Immature natural killer cell (primary cell): ENCODE results near the gene PARVG. TPM values are rescaled to one million over a fixed set of nuclear protein-coding genes. Genes with fewer than 3 reads are reported as not detected.
A peak's percentile ranks its signal among the peaks of the same experiment; 100 is the strongest.

ENCODE experiments used
- DNase-seq, 3 donors: peaks; one replicate each; pipeline ENCODE4 v3.0.0; 2022; ENCODE audit warnings: mixed read lengths in 1 of 3
- H3K27ac Mint-ChIP-seq, 6 donors: one replicate each; pipeline ENCODE4 v1.8.0; 2020; ENCODE audit warnings: mixed read lengths in 6 of 6, mild to moderate bottlenecking in 5 of 6, inconsistent platforms in 4 of 6, moderate library complexity in 3 of 6
- H3K27me3 Mint-ChIP-seq, 3 donors: one replicate each; pipeline ENCODE4 v1.8.0; 2020 to 2021; ENCODE audit warnings: low read depth in 3 of 3, mild to moderate bottlenecking in 3 of 3, mixed read lengths in 3 of 3, moderate library complexity in 3 of 3, inconsistent platforms in 1 of 3
- H3K36me3 Mint-ChIP-seq, 3 donors: one replicate each; pipeline ENCODE4 v1.8.0; 2020; ENCODE audit warnings: mixed read lengths in 3 of 3, inconsistent platforms in 2 of 3, mild to moderate bottlenecking in 2 of 3
- H3K4me1 Mint-ChIP-seq, 2 donors: one replicate each; pipeline ENCODE4 v1.8.0; 2020; ENCODE audit warnings: inconsistent platforms in 2 of 2, mild to moderate bottlenecking in 2 of 2, mixed read lengths in 2 of 2, moderate library complexity in 1 of 2
- H3K4me3 Mint-ChIP-seq, 5 donors: one replicate each; pipeline ENCODE4 v1.8.0; 2020; ENCODE audit warnings: mild to moderate bottlenecking in 5 of 5, mixed read lengths in 5 of 5, inconsistent platforms in 3 of 5, moderate library complexity in 3 of 5
- H3K9me3 Mint-ChIP-seq, 6 donors: one replicate each; pipeline ENCODE4 v1.8.0; 2020; ENCODE audit warnings: mild to moderate bottlenecking in 6 of 6, mixed read lengths in 6 of 6, inconsistent platforms in 4 of 6, moderate library complexity in 3 of 6
- polyA plus RNA-seq, 3 donors: library from polyadenylated mRNA; unstranded; fragments of 300-500 nt; fragmentation: Illumina TruSeq; gene quantifications; one replicate each; pipeline ENCODE4 v1.2.3, GENCODE V29; 2021

PARVG gene
- polyA plus RNA-seq, 3 donors from 2014 or later: 54.0 to 84.6 (median 58.4) TPM

- peaks cover 20 to 22% of the 10 kb centered on the region in 2 donors for H3K4me1 Mint-ChIP-seq
- H3K4me3 Mint-ChIP-seq: no peak overlapping the region
- peaks cover 0 to 3% (median 0%) of the 10 kb centered on the region in 3 donors for H3K27me3 Mint-ChIP-seq
- peaks cover 0 to 1% (median 0%) of the 10 kb centered on the region in 6 donors for H3K9me3 Mint-ChIP-seq
- peaks cover 3 to 6% (median 5%) of the 10 kb centered on the region in 3 donors for H3K36me3 Mint-ChIP-seq
- DNase-seq: no peak
- no peak overlapping the region for H3K27ac Mint-ChIP-seq
Observed at GRCh38 chr22:44188316-44188715, 7.6 kb downstream of the PARVG start.

GRCh38 chr22:44188986-44189630, 8.4 kb downstream of the PARVG start:
- H3K27ac Mint-ChIP-seq: no peak overlapping the region
- no peak overlapping the region for H3K4me3 Mint-ChIP-seq
- peaks cover 0 to 3% (median 0%) of the 10 kb centered on the region in 3 donors for H3K27me3 Mint-ChIP-seq
- no peak for DNase-seq
- peaks cover 0 to 1% (median 0%) of the 10 kb centered on the region in 6 donors for H3K9me3 Mint-ChIP-seq
- H3K4me1 Mint-ChIP-seq: peaks cover 22% of the 10 kb centered on the region in 2 donors
- peaks cover 8 to 13% (median 12%) of the 10 kb centered on the region in 3 donors for H3K36me3 Mint-ChIP-seq

- no peak overlapping the region for H3K4me3 Mint-ChIP-seq
- peaks cover 0 to 3% (median 0%) of the 10 kb centered on the region in 3 donors for H3K27me3 Mint-ChIP-seq
- no peak overlapping the region for H3K27ac Mint-ChIP-seq
- H3K4me1 Mint-ChIP-seq: peaks cover 24% of the 10 kb centered on the region in 2 donors
- H3K36me3 Mint-ChIP-seq: peaks cover 17 to 21% (median 18%) of the 10 kb centered on the region in 3 donors
- DNase-seq: no peak
- peaks cover 0 to 1% (median 0%) of the 10 kb centered on the region in 6 donors for H3K9me3 Mint-ChIP-seq
Observed at GRCh38 chr22:44190381-44190976, 9.8 kb downstream of the PARVG start.

GRCh38 chr22:44191036-44191454, 10.3 kb downstream of the PARVG start:
- peaks cover 0 to 1% (median 0%) of the 10 kb centered on the region in 6 donors for H3K9me3 Mint-ChIP-seq
- no peak overlapping the region for H3K4me3 Mint-ChIP-seq
- H3K27ac Mint-ChIP-seq: no peak overlapping the region
- H3K27me3 Mint-ChIP-seq: peaks cover 0 to 3% (median 0%) of the 10 kb centered on the region in 3 donors
- no peak for DNase-seq
- H3K36me3 Mint-ChIP-seq: peaks cover 17 to 21% (median 18%) of the 10 kb centered on the region in 3 donors
- peaks cover 24% of the 10 kb centered on the region in 2 donors for H3K4me1 Mint-ChIP-seq

- peak; percentile 50 to 54 (median 50) for DNase-seq
- H3K27ac Mint-ChIP-seq: peak overlapping the region in 1 of 6 donors; percentile 17
- H3K4me3 Mint-ChIP-seq: no peak overlapping the region
- peaks cover 17 to 21% (median 18%) of the 10 kb centered on the region in 3 donors for H3K36me3 Mint-ChIP-seq
- peaks cover 0 to 1% (median 0%) of the 10 kb centered on the region in 3 donors for H3K27me3 Mint-ChIP-seq
- peaks cover 22 to 24% of the 10 kb centered on the region in 2 donors for H3K4me1 Mint-ChIP-seq
- no peaks in the 10 kb centered on the region for H3K9me3 Mint-ChIP-seq
Observed at GRCh38 chr22:44192098-44192815, 11.5 kb downstream of the PARVG start.

GRCh38 chr22:44192816-44193534, 12.2 kb downstream of the PARVG start:
- peaks cover 21 to 27% (median 23%) of the 10 kb centered on the region in 3 donors for H3K36me3 Mint-ChIP-seq
- peaks cover 21 to 30% of the 10 kb centered on the region in 2 donors for H3K4me1 Mint-ChIP-seq
- H3K27ac Mint-ChIP-seq: peak overlapping the region in 4 of 6 donors; percentile 3 to 76 (median 40)
- no peaks in the 10 kb centered on the region for H3K9me3 Mint-ChIP-seq
- DNase-seq: no peak
- H3K4me3 Mint-ChIP-seq: peak overlapping the region in 1 of 5 donors; percentile 37
- peaks cover 0 to 1% (median 0%) of the 10 kb centered on the region in 3 donors for H3K27me3 Mint-ChIP-seq

GRCh38 chr22:44193535-44193891, 12.8 kb downstream of the PARVG start:
- Mint-ChIP-seq H3K27me3 (peaks cover 0 to 1% (median 0%) of the 10 kb centered on the region in 3 donors), H3K9me3 (no peaks in the 10 kb centered on the region), H3K4me3 (no peak overlapping the region), H3K27ac (peak overlapping the region in 1 of 6 donors; percentile 63), H3K4me1 (peaks cover 19 to 31% of the 10 kb centered on the region in 2 donors), H3K36me3 (peaks cover 26 to 29% (median 27%) of the 10 kb centered on the region in 3 donors)
- DNase-seq: no peak

- DNase-seq: no peak
- Mint-ChIP-seq H3K4me3 (no peak overlapping the region), H3K27ac (peak overlapping the region in 1 of 6 donors; percentile 67), H3K27me3 (peaks cover 0 to 1% (median 0%) of the 10 kb centered on the region in 3 donors), H3K36me3 (peaks cover 35 to 36% (median 35%) of the 10 kb centered on the region in 3 donors), H3K4me1 (peaks cover 19 to 36% of the 10 kb centered on the region in 2 donors), H3K9me3 (no peaks in the 10 kb centered on the region)
Observed at GRCh38 chr22:44194569-44194968, 13.8 kb downstream of the PARVG start.

GRCh38 chr22:44195189-44195871, 14.6 kb downstream of the PARVG start:
- Mint-ChIP-seq H3K36me3 (peaks cover 36 to 37% (median 37%) of the 10 kb centered on the region in 3 donors), H3K4me3 (no peak overlapping the region), H3K27ac (no peak overlapping the region), H3K9me3 (no peaks in the 10 kb centered on the region), H3K27me3 (peaks cover 0 to 1% (median 0%) of the 10 kb centered on the region in 3 donors), H3K4me1 (peaks cover 20 to 38% of the 10 kb centered on the region in 2 donors)
- no peak for DNase-seq

GRCh38 chr22:44196241-44196640, 15.5 kb downstream of the PARVG start:
- peaks cover 36 to 37% (median 37%) of the 10 kb centered on the region in 3 donors for H3K36me3 Mint-ChIP-seq
- DNase-seq: no peak
- H3K27me3 Mint-ChIP-seq: peaks cover 0 to 1% (median 0%) of the 10 kb centered on the region in 3 donors
- H3K4me3 Mint-ChIP-seq: no peak overlapping the region
- peaks cover 23 to 38% of the 10 kb centered on the region in 2 donors for H3K4me1 Mint-ChIP-seq
- H3K9me3 Mint-ChIP-seq: no peaks in the 10 kb centered on the region
- no peak overlapping the region for H3K27ac Mint-ChIP-seq

GRCh38 chr22:44196731-44197131, 16.0 kb downstream of the PARVG start:
- Mint-ChIP-seq H3K9me3 (no peaks in the 10 kb centered on the region), H3K27ac (no peak overlapping the region), H3K4me1 (peaks cover 23 to 38% of the 10 kb centered on the region in 2 donors), H3K36me3 (peaks cover 35 to 37% (median 37%) of the 10 kb centered on the region in 3 donors), H3K27me3 (peaks cover 0 to 1% (median 0%) of the 10 kb centered on the region in 3 donors), H3K4me3 (no peak overlapping the region)
- DNase-seq: no peak

- Mint-ChIP-seq H3K27me3 (peaks cover 0 to 1% (median 0%) of the 10 kb centered on the region in 3 donors), H3K9me3 (no peaks in the 10 kb centered on the region)
Observed at GRCh38 chr22:44197271-44197670, 16.5 kb downstream of the PARVG start.

More at GRCh38 chr22:44197271-44197670, 16.5 kb downstream of the PARVG start:
- Mint-ChIP-seq H3K4me3 (no peak overlapping the region), H3K36me3 (peaks cover 37 to 40% (median 37%) of the 10 kb centered on the region in 3 donors), H3K27ac (peak overlapping the region in 1 of 6 donors; percentile 70), H3K4me1 (peaks cover 25 to 43% of the 10 kb centered on the region in 2 donors)
- DNase-seq: no peak
